SHP77 treated with DMSO at 0.1 percent for 48 hours (cell line): ENCODE results near the gene NPSR1.
"Not testable (repeated sequence)": the region's sequence is repeated elsewhere in the genome, so short reads cannot be mapped to it uniquely, and the experiment has no call there.

Source experiments
- DNase-seq: peaks from one replicate; lab custom pipeline; 2025; lab: John Stamatoyannopoulos, UW

Gene NPSR1

GRCh38 chr7:34657632-34658268, at the start of gene NPSR1:
NPSR1 (plus strand) TSS chr7:34658218; CDS start chr7:34658413, 195 bp downstream.
- DNase-seq, result no peak

- no peak for DNase-seq
Measured at GRCh38 chr7:34612661-34613060, 45.4 kb upstream of the NPSR1 start.

GRCh38 chr7:34620425-34620824, 37.6 kb upstream of the NPSR1 start:
- no peak for DNase-seq

- DNase-seq, result no peak
Measured at GRCh38 chr7:34622182-34622581, 35.8 kb upstream of the NPSR1 start.

- DNase-seq, result no peak
Measured at GRCh38 chr7:34622771-34623250, 35.2 kb upstream of the NPSR1 start.

- not testable (repeated sequence) for DNase-seq
Measured at GRCh38 chr7:34628618-34629017, 29.4 kb upstream of the NPSR1 start.

GRCh38 chr7:34652809-34653208, 5.2 kb upstream of the NPSR1 start:
- DNase-seq, result no peak

- no peak for DNase-seq
Measured at GRCh38 chr7:34653787-34654186, 4.2 kb upstream of the NPSR1 start.

- no peak for DNase-seq
Measured at GRCh38 chr7:34655384-34655783, 2.6 kb upstream of the NPSR1 start.

- DNase-seq, result no peak
Measured at GRCh38 chr7:34656041-34656440, 2.0 kb upstream of the NPSR1 start.

GRCh38 chr7:34659472-34660075, 1.6 kb downstream of the NPSR1 start:
- no peak for DNase-seq

GRCh38 chr7:34662058-34662708, 4.2 kb downstream of the NPSR1 start:
- no peak for DNase-seq

GRCh38 chr7:34664755-34665154, 6.7 kb downstream of the NPSR1 start:
- no peak for DNase-seq

- no peak for DNase-seq
Measured at GRCh38 chr7:34672430-34672829, 14.4 kb downstream of the NPSR1 start.

- DNase-seq, result no peak
Measured at GRCh38 chr7:34673066-34673465, 15.0 kb downstream of the NPSR1 start.

GRCh38 chr7:34675749-34676374, 17.8 kb downstream of the NPSR1 start:
- no peak for DNase-seq

GRCh38 chr7:34677491-34677890, 19.5 kb downstream of the NPSR1 start:
- no peak for DNase-seq

GRCh38 chr7:34687529-34687928, 29.5 kb downstream of the NPSR1 start:
- DNase-seq, result no peak

GRCh38 chr7:34696415-34696814, 38.4 kb downstream of the NPSR1 start:
- no peak for DNase-seq

GRCh38 chr7:34709771-34710170, 51.8 kb downstream of the NPSR1 start:
- DNase-seq, result no peak

GRCh38 chr7:34718867-34719266, 60.8 kb downstream of the NPSR1 start:
- DNase-seq, result no peak

- no peak for DNase-seq
Measured at GRCh38 chr7:34719636-34720035, 61.6 kb downstream of the NPSR1 start.

GRCh38 chr7:34720289-34720688, 62.3 kb downstream of the NPSR1 start:
- no peak for DNase-seq
